LNCAP (cell line): ENCODE results near the gene HSF5.

Experiments
- TF ChIP-seq, protein P1 (sequence below): fragments of 450-650 bp; IDR thresholded peaks from 2 replicates; pipeline ENCODE4 v1.5.1; 2017; ENCODE audit warnings: mild to moderate bottlenecking

The HSF5 gene

DNA sequence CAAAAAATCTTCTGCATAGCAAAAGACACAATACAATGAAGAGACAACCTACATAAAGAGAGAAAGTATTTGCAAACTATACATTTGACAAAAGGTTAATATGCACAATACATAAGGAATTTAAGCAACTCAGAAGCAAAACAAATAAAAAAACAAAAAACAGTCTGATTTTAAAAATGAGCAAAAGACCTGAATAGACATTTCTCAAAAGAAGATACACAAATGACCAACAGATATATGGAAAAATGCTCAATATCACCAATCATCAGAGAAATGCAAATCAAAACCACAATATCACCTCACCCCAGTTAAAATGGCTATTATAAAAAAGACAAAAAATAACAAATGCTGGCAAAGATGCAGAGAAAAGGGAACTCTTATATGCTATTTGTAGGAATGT, 32.7 kb downstream of the HSF5 start:
- TF ChIP-seq, protein P1, sequence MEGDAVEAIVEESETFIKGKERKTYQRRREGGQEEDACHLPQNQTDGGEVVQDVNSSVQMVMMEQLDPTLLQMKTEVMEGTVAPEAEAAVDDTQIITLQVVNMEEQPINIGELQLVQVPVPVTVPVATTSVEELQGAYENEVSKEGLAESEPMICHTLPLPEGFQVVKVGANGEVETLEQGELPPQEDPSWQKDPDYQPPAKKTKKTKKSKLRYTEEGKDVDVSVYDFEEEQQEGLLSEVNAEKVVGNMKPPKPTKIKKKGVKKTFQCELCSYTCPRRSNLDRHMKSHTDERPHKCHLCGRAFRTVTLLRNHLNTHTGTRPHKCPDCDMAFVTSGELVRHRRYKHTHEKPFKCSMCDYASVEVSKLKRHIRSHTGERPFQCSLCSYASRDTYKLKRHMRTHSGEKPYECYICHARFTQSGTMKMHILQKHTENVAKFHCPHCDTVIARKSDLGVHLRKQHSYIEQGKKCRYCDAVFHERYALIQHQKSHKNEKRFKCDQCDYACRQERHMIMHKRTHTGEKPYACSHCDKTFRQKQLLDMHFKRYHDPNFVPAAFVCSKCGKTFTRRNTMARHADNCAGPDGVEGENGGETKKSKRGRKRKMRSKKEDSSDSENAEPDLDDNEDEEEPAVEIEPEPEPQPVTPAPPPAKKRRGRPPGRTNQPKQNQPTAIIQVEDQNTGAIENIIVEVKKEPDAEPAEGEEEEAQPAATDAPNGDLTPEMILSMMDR: no peak

DNA sequence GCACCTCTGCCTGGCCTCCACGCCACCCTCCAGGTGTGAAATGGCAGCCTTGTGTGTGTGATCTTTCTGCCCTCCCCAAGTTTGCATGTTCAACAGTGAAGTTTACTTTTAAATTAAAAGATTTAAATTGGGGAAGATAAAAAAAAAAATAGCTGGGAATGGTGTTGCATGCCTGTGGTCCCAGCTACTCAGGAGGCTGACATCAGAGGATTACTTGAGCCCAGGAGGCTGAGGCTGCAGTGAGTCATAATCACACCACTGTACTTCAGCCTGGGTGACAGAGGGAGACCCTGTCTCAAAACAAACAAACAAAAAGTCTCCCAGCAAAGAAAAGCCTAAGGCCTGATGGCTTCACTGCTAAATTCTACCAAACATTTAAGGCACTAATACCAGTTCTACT, 35.5 kb downstream of the HSF5 start:
- TF ChIP-seq, protein P1: no peak

DNA sequence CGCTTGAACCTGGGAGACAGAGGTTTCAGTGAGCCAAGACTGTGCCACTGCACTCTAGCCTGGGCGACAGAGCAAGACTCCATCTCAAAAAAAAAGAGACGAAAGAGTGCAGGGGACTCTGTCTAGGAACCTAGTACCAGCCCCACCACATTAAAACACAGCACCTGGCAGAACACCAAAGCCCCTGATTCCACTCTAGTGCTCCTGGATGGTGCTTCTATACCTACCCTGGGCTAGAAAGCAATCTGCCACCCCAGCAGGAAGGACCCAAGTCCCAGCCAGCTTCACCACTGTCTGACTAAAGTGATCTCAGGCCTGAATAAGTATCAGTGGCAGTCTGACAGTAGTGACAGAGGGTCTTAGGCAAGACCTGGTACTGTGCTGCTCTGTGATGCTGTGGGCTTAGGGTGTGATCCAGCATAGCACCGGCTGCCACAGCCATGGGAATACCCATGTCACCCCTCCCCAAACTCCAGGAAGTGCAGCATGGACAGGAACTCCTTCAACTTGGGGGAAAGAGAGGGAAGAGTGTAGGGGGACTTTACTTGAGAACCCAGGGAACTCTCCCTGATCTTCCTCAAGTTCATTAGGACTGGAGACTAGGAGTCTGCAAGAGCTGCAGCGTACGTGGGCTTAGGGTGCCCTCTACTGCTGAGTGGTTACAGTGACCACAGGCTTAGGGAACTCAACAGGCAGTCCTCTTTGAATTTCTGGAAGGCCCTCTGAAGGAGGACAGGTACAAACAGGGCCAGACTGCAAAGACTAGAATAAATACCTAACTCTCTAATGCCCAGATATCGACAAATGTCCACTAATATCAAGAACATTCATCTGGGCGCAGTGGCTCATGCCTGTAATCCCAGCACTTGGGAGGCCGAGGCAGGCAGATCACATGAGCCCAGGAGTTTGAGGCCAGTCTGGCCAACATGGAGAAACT, 40.9 kb downstream of the HSF5 start:
- TF ChIP-seq, protein P1: peak; percentile 85

DNA sequence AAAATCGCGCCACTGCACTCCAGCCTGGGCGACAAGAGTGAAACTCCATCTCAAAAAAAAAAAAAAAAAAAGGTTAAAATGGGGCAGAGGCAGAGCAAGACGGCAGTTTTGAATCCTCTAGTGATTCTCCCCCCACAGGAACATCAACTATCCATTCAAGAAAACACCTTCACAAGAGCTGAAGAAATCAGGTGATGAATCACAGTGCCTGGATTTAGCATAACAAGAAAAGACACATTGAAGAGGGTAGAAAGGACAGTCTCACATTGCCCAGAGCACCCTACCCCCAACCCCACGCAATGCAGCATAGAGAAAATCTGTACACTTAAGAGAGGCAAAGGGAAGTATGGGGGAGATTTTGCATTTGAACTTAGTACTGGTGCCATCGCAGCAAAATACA, 42.1 kb downstream of the HSF5 start:
- TF ChIP-seq, protein P1: no peak

DNA sequence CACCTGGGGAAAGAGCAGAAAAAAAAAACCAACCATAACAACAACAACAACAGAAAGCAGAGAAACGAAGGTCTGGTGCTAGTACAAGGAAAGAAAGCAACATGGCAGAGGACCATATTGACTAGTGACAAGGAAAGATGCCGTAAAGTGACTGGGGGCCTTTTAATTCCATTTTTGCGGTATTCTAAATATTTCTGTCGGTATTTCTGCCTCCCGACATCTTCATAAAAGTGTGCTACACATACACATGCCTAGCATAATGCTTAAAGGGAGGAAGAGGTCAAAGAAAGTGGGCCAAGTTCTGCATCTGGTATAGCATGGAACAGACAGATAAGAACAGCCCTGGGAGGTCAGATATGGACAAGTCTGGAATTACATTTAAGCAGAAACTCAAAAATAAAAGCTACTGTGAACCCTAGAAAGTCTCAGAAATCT, 51.4 kb downstream of the HSF5 start:
- TF ChIP-seq, protein P1: no peak

DNA sequence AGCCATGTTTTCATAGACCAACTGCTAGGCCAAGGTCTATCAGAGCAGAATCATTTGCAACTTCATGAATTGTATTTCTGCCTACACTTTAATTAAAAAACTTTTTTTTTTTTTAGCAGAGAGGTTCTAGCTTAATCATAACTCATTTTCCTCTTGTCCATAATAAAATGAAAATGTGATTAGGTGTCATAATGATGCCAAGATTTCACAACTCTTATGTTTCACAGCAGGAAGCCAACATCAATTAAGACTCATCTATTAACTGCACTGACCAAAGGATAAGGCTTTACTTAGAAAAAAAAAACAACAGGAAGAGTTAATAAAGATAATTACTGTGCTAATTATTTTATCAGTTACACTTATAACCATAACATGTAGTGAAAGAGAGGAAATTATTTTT, 52.0 kb downstream of the HSF5 start:
- TF ChIP-seq, protein P1: no peak

DNA sequence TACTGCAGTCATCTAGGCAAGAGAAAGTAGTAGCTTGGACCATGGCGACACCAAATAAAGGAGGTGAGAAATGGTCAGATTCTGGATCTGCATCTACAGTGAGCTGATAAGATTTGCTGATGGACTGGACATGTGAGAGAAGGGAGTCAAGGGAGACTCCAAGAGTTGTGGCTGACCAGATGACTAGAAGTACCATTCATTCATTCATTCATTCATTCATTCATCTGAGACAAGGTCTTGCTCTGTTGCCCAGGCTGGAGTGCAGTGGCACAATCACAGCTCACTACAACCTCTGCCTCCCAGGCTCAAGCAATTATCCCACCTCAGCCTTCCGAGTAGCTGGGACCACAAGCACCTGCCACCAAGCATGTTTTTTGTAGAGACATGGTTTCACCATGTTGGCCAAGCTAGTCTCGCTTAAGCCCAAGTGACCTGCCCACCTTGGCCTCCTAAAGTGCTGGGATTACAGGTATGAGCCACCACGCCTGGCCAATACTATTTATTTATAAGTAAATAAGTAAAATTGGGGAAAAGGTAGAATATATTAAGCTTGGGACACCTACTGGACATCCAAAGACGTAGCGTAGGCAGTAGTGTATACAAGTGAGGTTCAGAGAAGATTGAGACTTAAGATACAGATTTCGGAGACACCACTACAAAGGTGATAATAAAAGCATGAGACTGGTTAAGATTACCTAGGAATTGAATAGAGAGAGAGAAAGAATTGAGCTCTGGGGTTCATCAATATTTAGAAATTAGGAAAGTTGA, 55.2 kb downstream of the HSF5 start:
- TF ChIP-seq, protein P1: 0 out of 2 replicates have a peak, but pooled peaks have one; percentile 17
